ENCODE results near the gene RASGRP2. TPM values are rescaled to one million over a fixed set of nuclear protein-coding genes. Genes with fewer than 3 reads are reported as not detected.

RASGRP2 gene
- polyA plus RNA-seq, 1 donor (not counting 4 experiments of a cell fraction or from before 2014, with no cell fraction given), result 0.49 TPM

DNA sequence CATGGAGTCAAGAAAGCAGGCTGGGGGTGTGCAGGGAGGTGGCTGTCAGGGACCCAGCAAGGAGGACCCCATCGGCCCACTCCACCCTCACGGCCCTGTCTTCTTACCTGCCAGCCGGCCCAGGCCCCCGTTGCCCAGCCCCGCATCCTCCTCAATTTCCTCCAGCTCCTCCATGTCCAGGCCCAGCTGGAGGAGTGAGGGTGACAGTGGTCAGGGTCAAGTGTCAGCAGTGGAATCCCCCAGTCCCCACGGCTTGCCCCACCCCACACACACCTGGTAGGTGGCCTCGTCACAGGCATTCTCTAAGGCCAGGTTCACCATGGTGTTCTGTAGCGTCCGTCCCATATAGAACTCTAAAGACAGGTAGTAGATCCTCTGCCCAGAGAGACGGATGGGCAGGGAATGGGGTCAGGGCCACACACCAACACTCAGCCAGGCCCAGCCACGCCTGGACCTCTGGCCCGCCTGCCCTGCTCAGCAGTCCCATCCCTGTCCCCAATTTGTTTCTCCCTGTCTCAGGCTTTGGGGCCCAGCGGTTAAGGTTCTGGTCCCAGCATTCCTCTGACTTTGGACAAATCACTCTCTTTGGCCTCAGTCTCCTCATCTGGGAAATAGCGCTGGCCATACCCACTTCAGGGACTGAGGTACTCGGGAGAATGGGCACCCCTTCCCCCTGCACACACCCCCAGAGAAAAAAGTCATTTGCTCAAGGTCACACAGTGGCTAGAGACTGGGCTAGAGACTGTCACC, 14.6 kb upstream of the RASGRP2 start:
- no peak overlapping the region for H3K27ac ChIP-seq (ENCODE audit: control insufficient read depth, insufficient read depth, low read length)
- no peak overlapping the region for H3K4me3 ChIP-seq (ENCODE audit: control insufficient read depth in 2 of 3, extremely low read depth in 1 of 3, insufficient read depth in 2 of 3, low read depth in 1 of 3, low read length in 3 of 3)
- peaks cover 1 to 16% of the 10 kb centered on the region in 2 experiments for H3K36me3 ChIP-seq (ENCODE audit: control insufficient read depth in 2 of 2, extremely low read depth in 1 of 2, insufficient read depth in 2 of 2, low read length in 2 of 2)
- H3K9ac ChIP-seq (ENCODE audit: control insufficient read depth, extremely low read depth, insufficient read depth, low read length), result no peak overlapping the region
- FAIRE-seq (no peak), DNase-seq (ENCODE audit: low read depth, low spot score) (no peak)
- no peaks in the 10 kb centered on the region for H3K27me3 ChIP-seq (ENCODE audit: control insufficient read depth, extremely low read depth, insufficient read depth, low read length)
- dilution Hi-C loops (cut with MboI; ENCODE audit: extremely low pct_ligation_motif_present, low sequenced_read_pairs), result no loop called here
- H4K20me1 ChIP-seq (ENCODE audit: control insufficient read depth, extremely low read depth, insufficient read depth, low read length), result peaks cover 13% of the 10 kb centered on the region
- H3K79me2 ChIP-seq (ENCODE audit: control insufficient read depth, insufficient read depth, low read length), result no peaks in the 10 kb centered on the region
- peaks cover 16% of the 10 kb centered on the region for H3K4me1 ChIP-seq (ENCODE audit: control insufficient read depth, extremely low read depth, insufficient read depth, low read length)
- no peak overlapping the region for H3K4me2 ChIP-seq (ENCODE audit: control insufficient read depth, extremely low read depth, insufficient read depth, low read depth, low read length)
- H2AFZ ChIP-seq (ENCODE audit: control insufficient read depth, low read length), result no peak overlapping the region
- H3K9me3 ChIP-seq (ENCODE audit: control insufficient read depth, low read depth, low read length), result no peaks in the 10 kb centered on the region
- TF ChIP-seq, protein P1, sequence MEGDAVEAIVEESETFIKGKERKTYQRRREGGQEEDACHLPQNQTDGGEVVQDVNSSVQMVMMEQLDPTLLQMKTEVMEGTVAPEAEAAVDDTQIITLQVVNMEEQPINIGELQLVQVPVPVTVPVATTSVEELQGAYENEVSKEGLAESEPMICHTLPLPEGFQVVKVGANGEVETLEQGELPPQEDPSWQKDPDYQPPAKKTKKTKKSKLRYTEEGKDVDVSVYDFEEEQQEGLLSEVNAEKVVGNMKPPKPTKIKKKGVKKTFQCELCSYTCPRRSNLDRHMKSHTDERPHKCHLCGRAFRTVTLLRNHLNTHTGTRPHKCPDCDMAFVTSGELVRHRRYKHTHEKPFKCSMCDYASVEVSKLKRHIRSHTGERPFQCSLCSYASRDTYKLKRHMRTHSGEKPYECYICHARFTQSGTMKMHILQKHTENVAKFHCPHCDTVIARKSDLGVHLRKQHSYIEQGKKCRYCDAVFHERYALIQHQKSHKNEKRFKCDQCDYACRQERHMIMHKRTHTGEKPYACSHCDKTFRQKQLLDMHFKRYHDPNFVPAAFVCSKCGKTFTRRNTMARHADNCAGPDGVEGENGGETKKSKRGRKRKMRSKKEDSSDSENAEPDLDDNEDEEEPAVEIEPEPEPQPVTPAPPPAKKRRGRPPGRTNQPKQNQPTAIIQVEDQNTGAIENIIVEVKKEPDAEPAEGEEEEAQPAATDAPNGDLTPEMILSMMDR (optimal IDR thresholded peaks at IDR 0.05 in 1 of 3, IDR thresholded peaks at IDR 0.05 in 1 of 3, conservative IDR thresholded peaks at IDR 0.05 in 1 of 3; ENCODE audit: extremely low read depth in 1 of 3, insufficient read depth in 2 of 3, low read length in 3 of 3), result no peak
- TF ChIP-seq EZH2 (IDR thresholded peaks at IDR 0.05; ENCODE audit: low read length), result no peak
- H3K9me1 ChIP-seq (ENCODE audit: control insufficient read depth, extremely low read depth, insufficient read depth, low read length), result no peaks in the 10 kb centered on the region

DNA sequence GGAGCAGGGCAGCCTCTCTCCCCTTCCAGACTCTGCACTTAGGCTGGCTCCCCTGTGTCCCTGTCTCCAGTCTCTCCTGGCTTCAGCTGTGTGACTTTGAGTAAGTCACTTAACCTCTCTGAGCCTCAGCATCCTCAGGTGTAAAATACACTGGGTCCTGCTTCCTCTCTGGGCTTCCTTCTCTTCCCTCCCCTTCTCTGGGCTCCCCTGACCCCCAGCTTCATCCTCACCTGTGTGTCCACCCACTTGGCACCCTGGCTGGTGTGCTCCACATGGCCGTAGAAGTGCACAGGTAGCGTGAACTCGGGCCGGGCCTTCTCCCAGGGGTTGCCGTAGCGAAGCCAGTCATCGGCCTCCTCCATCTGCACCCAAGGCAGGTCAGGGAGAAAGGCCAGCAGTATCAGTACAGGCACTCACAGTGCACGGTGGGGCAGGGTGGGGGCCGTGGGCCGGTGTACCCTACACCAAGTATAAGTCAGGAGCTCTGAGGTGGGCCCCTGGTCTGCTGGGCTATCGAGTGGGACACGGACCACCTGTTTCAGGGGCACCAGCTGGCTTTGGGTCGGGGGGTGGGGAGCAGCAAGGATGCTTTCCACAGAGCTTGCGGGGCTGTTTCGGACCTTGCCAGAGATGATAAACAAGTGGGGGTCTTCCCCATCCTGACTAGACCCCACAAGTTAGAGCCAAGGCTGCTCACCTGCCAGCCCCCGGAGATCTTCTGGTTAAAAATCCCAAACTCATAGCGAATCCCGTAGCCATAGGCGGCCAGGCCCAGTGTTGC, 13.8 kb upstream of the RASGRP2 start:
- no peak for DNase-seq (ENCODE audit: low read depth, low spot score)
- peaks cover 5% of the 10 kb centered on the region for H4K20me1 ChIP-seq (ENCODE audit: control insufficient read depth, extremely low read depth, insufficient read depth, low read length)
- H3K4me3 ChIP-seq (ENCODE audit: control insufficient read depth in 2 of 3, extremely low read depth in 1 of 3, insufficient read depth in 2 of 3, low read depth in 1 of 3, low read length in 3 of 3), result no peak overlapping the region

More for the DNA sequence above, 13.8 kb upstream of the RASGRP2 start:
- Histone ChIP-seq H3K4me2 (ENCODE audit: control insufficient read depth, extremely low read depth, insufficient read depth, low read depth, low read length) (no peak overlapping the region), H3K9me1 (ENCODE audit: control insufficient read depth, extremely low read depth, insufficient read depth, low read length) (no peaks in the 10 kb centered on the region), H2AFZ (ENCODE audit: control insufficient read depth, low read length) (no peak overlapping the region), H3K9me3 (ENCODE audit: control insufficient read depth, low read depth, low read length) (no peaks in the 10 kb centered on the region), H3K9ac (ENCODE audit: control insufficient read depth, extremely low read depth, insufficient read depth, low read length) (no peak overlapping the region), H3K27me3 (ENCODE audit: control insufficient read depth, extremely low read depth, insufficient read depth, low read length) (no peaks in the 10 kb centered on the region), H3K27ac (ENCODE audit: control insufficient read depth, insufficient read depth, low read length) (no peak overlapping the region), H3K36me3 (ENCODE audit: control insufficient read depth in 2 of 2, extremely low read depth in 1 of 2, insufficient read depth in 2 of 2, low read length in 2 of 2) (peaks cover 0 to 8% of the 10 kb centered on the region in 2 experiments), H3K79me2 (ENCODE audit: control insufficient read depth, insufficient read depth, low read length) (no peaks in the 10 kb centered on the region), H3K4me1 (ENCODE audit: control insufficient read depth, extremely low read depth, insufficient read depth, low read length) (peaks cover 8% of the 10 kb centered on the region)
- dilution Hi-C loops (cut with MboI; ENCODE audit: extremely low pct_ligation_motif_present, low sequenced_read_pairs), result no loop called here
- TF ChIP-seq EZH2 (IDR thresholded peaks at IDR 0.05; ENCODE audit: low read length), result no peak
- TF ChIP-seq, protein P1 (optimal IDR thresholded peaks at IDR 0.05 in 1 of 3, IDR thresholded peaks at IDR 0.05 in 1 of 3, conservative IDR thresholded peaks at IDR 0.05 in 1 of 3; ENCODE audit: extremely low read depth in 1 of 3, insufficient read depth in 2 of 3, low read length in 3 of 3), result no peak
- FAIRE-seq, result no peak

All from keratinocyte (primary cell).